CD4-positive, alpha-beta T cell (primary cell): Measurements from ENCODE around the gene ZNF784. TPM values are rescaled to one million over a fixed set of nuclear protein-coding genes. Genes with fewer than 3 reads are reported as not detected.

Experiments used
- ATAC-seq: fragments of 200-7000 bp; cut with Tn5 transposase; one replicate; pipeline ENCODE4 v1.10.0; 2022; ENCODE audit warnings: mild to moderate bottlenecking; ENCODE audit not compliant: poor library complexity
- CTCF ChIA-PET: fragments of 350-600 bp; sonication (Branson Sonifier 250); formaldehyde crosslinking; loops from one replicate; lab custom pipeline; 2021; ENCODE audit warnings: antibody characterized with exemption, inconsistent platforms; lab: Charles Lee
- POLR2A ChIA-PET: fragments of 350-600 bp; sonication (Branson Sonifier 250); formaldehyde crosslinking; loops from one replicate; lab custom pipeline; 2021; ENCODE audit warnings: antibody characterized with exemption, inconsistent platforms; lab: Charles Lee
- DNase-seq, 14 experiments: peaks; one replicate each; pipeline ENCODE4 v3.0.0-alpha.2; 2013 to 2020; ENCODE audit warnings: mixed read lengths in 2 of 14
- H3K27ac ChIP-seq, 2 donors: one replicate each; pipeline versions ENCODE4 v1.5.1 to v1.7.0; 2013; ENCODE audit warnings: low read length in 2 of 2, low read depth in 1 of 2, mild to moderate bottlenecking in 1 of 2
- H3K27me3 ChIP-seq, 2 experiments: 1 replicate in 1 of 2; 2 replicates in 1 of 2; pipeline versions ENCODE4 v1.6.1 to v1.7.0; 2013; ENCODE audit warnings: low read length in 2 of 2, control low read depth in 1 of 2, mild to moderate bottlenecking in 1 of 2, moderate library complexity in 1 of 2; ENCODE audit not compliant: insufficient read depth in 2 of 2, control insufficient read depth in 1 of 2
- H3K36me3 ChIP-seq: one replicate; pipeline ENCODE4 v1.6.1; 2013; ENCODE audit warnings: low read length, control low read depth; ENCODE audit not compliant: insufficient read depth
- H3K4me1 ChIP-seq: one replicate; pipeline ENCODE4 v1.6.1; 2013; ENCODE audit warnings: low read length, control low read depth; ENCODE audit not compliant: insufficient read depth
- H3K4me3 ChIP-seq: one replicate; pipeline ENCODE4 v1.5.1; 2013; ENCODE audit warnings: mild to moderate bottlenecking, low read length, moderate library complexity
- H3K9me3 ChIP-seq, 2 experiments: 1 replicate in 1 of 2; 2 replicates in 1 of 2; pipeline versions ENCODE4 v1.6.1 to v1.7.0; 2013; ENCODE audit warnings: low read length in 2 of 2, mild to moderate bottlenecking in 2 of 2, control low read depth in 1 of 2, moderate library complexity in 1 of 2; ENCODE audit not compliant: control insufficient read depth in 1 of 2, insufficient read depth in 1 of 2
- H3K27ac Mint-ChIP-seq: one replicate; pipeline ENCODE4 v1.8.0; 2020; ENCODE audit warnings: mixed read lengths
- H3K27me3 Mint-ChIP-seq: one replicate; pipeline ENCODE4 v1.8.0; 2021; ENCODE audit warnings: mixed read lengths
- H3K36me3 Mint-ChIP-seq: one replicate; pipeline ENCODE4 v1.8.0; 2021; ENCODE audit warnings: low read depth, mixed read lengths
- H3K4me1 Mint-ChIP-seq: one replicate; pipeline ENCODE4 v1.8.0; 2021; ENCODE audit warnings: low read depth, mixed read lengths
- H3K4me3 Mint-ChIP-seq: one replicate; pipeline ENCODE4 v1.8.0; 2020; ENCODE audit warnings: mild to moderate bottlenecking, mixed read lengths
- H3K9me3 Mint-ChIP-seq: one replicate; pipeline ENCODE4 v1.8.0; 2020; ENCODE audit warnings: mixed read lengths
- intact Hi-C, 2 experiments: fragments of 100-400 bp; cut with DNase I in 1 of 2; cut with micrococcal nuclease in 1 of 2; formaldehyde crosslinking; loops; one replicate each; pipeline versions ENCODE4 v1.15.1 to v1.9.0; 2023 to 2025; cut with DNase I, micrococcal nuclease
- total RNA-seq, 174 experiments: library from RNA in 2 of 174; stranded (reverse) in 2 of 174; gene quantifications; one replicate each; pipeline ENCODE4 v1.2.3 and lab custom pipeline; 2021 to 2026
- TF ChIP-seq, protein P1 (sequence below): fragments of 200-600 bp; IDR thresholded peaks from one replicate; pipeline ENCODE4 v1.8.0; 2022; ENCODE audit warnings: antibody characterized with exemption, mild to moderate bottlenecking

Gene ZNF784
- total RNA-seq, 2 experiments from 2014 or later: 11.2 to 11.8 TPM

DNA sequence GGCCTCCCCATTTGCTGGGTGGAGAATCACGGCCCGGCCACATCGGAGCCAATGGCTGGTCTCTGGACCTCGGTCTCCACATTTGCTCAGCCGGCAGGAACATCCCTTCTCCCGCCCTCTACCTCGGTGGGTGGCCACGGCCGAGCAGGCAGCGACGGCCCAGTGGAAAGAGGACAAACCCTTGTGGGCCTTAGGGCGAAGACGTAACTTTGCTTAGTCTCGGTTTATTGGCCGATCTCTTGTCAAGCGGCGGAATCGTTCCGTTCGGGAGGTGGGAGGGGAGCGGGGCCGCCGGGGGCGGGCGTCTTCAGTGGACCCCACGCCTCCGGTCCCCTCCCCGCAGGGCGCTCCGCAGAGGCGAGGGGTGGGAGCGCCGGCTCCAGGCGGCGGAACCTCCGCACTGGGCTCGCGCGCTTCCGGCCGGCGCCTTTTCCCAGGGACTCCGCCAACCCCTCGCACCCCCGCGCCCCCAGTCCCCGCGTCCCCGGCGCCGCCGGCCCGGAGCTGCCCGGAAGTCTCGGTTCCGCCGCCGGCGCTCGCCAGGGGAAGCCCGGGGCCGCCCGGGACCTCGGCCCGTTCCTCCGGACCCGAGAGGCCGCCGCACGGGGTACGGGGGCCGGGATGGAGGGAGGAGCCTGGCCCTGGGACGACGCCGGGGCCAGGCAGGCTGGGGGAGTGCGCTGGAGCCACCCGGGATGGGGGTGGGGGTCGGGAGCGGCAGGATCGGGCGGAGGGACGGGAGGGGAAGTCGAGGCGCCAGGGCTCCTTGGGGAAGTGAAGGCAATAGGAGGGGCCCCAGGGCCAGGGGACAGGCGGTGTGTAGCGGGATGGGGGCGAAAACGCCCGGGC lies 16.4 kb upstream of the ZNF784 start, which contains the start of gene ZNF580:
ZNF580 (plus strand) TSS at position 426 of the 849 bp plus-strand sequence. CDS start 1,507 bp downstream, outside the sequence.
- peaks cover 15% of the 10 kb centered on the region for H3K36me3 ChIP-seq
- Mint-ChIP-seq H3K27ac (peak within 1 kb of the TSS; percentile 84), H3K27me3 (no peaks in the 10 kb centered on the region), H3K4me3 (peak within 1 kb of the TSS; percentile 86), H3K36me3 (peaks cover 34% of the 10 kb centered on the region), H3K9me3 (peaks cover 3% of the 10 kb centered on the region), H3K4me1 (peaks cover 68% of the 10 kb centered on the region)
- DNase-seq (peak in 11 of 14 experiments; percentile 34 to 78 (median 55)), ATAC-seq (peak; percentile 7)
- peaks cover 86% of the 10 kb centered on the region for H3K4me1 ChIP-seq
- POLR2A ChIA-PET: interaction anchor here (0.6 to 2.0 kb wide), 6 partner anchors 9 to 53 kb away, joined by 3 to 13 read pairs (median 6); partner anchors contain the start of genes FIZ1, U2AF2, ZNF524 and ZNF784
- peak within 1 kb of the TSS; percentile 78 for H3K4me3 ChIP-seq
- CTCF ChIA-PET: interaction anchor here (0.7 to 5.0 kb wide), 6 partner anchors 9 to 137 kb away, joined by 3 to 29 read pairs (median 8); partner anchors contain the start of genes U2AF2, ZNF784 and ZNF865
- intact Hi-C loops: loop anchor here in 1 of 2 experiments (1.0 to 5.0 kb wide), 3 partner anchors 8 to 254 kb away; partner anchors contain the start of genes FIZ1 and RPL28
- H3K27me3 ChIP-seq: no peaks in the 10 kb centered on the region
- peaks cover 0 to 5% of the 10 kb centered on the region in 2 experiments for H3K9me3 ChIP-seq
- TF ChIP-seq, protein P1, sequence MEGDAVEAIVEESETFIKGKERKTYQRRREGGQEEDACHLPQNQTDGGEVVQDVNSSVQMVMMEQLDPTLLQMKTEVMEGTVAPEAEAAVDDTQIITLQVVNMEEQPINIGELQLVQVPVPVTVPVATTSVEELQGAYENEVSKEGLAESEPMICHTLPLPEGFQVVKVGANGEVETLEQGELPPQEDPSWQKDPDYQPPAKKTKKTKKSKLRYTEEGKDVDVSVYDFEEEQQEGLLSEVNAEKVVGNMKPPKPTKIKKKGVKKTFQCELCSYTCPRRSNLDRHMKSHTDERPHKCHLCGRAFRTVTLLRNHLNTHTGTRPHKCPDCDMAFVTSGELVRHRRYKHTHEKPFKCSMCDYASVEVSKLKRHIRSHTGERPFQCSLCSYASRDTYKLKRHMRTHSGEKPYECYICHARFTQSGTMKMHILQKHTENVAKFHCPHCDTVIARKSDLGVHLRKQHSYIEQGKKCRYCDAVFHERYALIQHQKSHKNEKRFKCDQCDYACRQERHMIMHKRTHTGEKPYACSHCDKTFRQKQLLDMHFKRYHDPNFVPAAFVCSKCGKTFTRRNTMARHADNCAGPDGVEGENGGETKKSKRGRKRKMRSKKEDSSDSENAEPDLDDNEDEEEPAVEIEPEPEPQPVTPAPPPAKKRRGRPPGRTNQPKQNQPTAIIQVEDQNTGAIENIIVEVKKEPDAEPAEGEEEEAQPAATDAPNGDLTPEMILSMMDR: no peak
- peak within 1 kb of the TSS; percentile 76 to 78 for H3K27ac ChIP-seq

DNA sequence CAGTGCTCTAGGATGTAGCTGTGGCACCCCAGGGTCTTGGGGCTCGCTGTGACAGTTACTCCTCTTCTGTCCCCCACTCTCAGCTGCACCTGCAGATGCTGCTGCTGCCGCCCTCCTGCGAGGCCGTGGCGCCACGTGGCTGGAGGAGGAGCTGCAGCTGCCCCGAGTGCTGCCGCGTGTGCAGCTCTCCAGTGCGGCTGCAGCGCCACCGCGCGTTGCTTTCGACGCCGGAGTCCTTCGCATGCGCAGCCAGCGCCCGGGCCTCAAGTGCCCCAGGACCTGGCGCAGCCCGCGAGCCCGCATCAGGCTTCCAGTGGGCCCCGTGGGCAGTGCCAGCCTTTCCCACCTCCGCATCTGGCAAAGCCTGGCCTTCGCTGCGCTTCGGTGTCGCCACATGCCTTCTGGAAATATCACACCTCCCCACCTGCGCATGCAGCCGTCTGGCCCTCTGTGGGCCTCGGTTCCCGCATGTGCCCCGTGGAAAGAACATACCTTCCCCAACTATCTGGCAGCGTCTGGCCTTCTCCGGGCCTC lies 15.7 kb upstream of the ZNF784 start:
- DNase-seq: peak in 13 of 14 experiments; percentile 63 to 93 (median 73)
- Mint-ChIP-seq H3K4me1 (peaks cover 71% of the 10 kb centered on the region), H3K36me3 (peaks cover 41% of the 10 kb centered on the region), H3K4me3 (peak overlapping the region; percentile 81), H3K27ac (peak overlapping the region; percentile 84), H3K27me3 (no peaks in the 10 kb centered on the region), H3K9me3 (peaks cover 3% of the 10 kb centered on the region)
- ChIA-PET CTCF (interaction anchor here (0.7 to 5.0 kb wide), 7 partner anchors 9 to 136 kb away, joined by 3 to 29 read pairs (median 7); partner anchors contain the start of genes FIZ1, U2AF2, ZNF524 and ZNF784), POLR2A (interaction anchor here (0.7 to 2.0 kb wide), 8 partner anchors 9 to 59 kb away, joined by 3 to 13 read pairs (median 4); partner anchors contain the start of genes FIZ1, U2AF2, ZNF524 and ZNF784)
- Histone ChIP-seq H3K36me3 (peaks cover 9% of the 10 kb centered on the region), H3K4me3 (peak overlapping the region; percentile 45), H3K27me3 (no peaks in the 10 kb centered on the region), H3K4me1 (peaks cover 87% of the 10 kb centered on the region), H3K27ac (peak overlapping the region; percentile 76 to 78), H3K9me3 (peaks cover 0 to 5% of the 10 kb centered on the region in 2 experiments)
- intact Hi-C loops: loop anchor here in 1 of 2 experiments (1.0 to 5.0 kb wide), 3 partner anchors 8 to 253 kb away; partner anchors contain the start of genes FIZ1 and RPL28
- TF ChIP-seq, protein P1: peak; percentile 47
- peak; percentile 50 for ATAC-seq
